GM21717 (cell line): ENCODE results near the gene ERC2.
A peak's percentile ranks its signal among the peaks of the same experiment; 100 is the strongest.

Experiments
- ATAC-seq: cut with Tn5 transposase; IDR thresholded peaks from one replicate; pipeline ENCODE4 v1.9.1; 2021; ENCODE audit warnings: mild to moderate bottlenecking, moderate library complexity; ENCODE audit not compliant: unreplicated experiment

ERC2 gene

GRCh38 chr3:55725681-55726500 is 742.4 kb downstream of the ERC2 start:
- no peak for ATAC-seq

GRCh38 chr3:55724821-55725220 is 743.4 kb downstream of the ERC2 start:
- ATAC-seq: peak; percentile 81

- ATAC-seq: no peak
Observed at GRCh38 chr3:55724407-55724784, 743.9 kb downstream of the ERC2 start.

- no peak for ATAC-seq
Observed at GRCh38 chr3:55723653-55724406, 744.4 kb downstream of the ERC2 start.

GRCh38 chr3:55721716-55722484 is 746.4 kb downstream of the ERC2 start:
- no peak for ATAC-seq

- ATAC-seq: no peak
Observed at GRCh38 chr3:55720614-55721013, 747.7 kb downstream of the ERC2 start.

- ATAC-seq: no peak
Observed at GRCh38 chr3:55719508-55719907, 748.8 kb downstream of the ERC2 start.

GRCh38 chr3:55719006-55719405 is 749.3 kb downstream of the ERC2 start:
- no peak for ATAC-seq

GRCh38 chr3:55718521-55718921 is 749.7 kb downstream of the ERC2 start:
- ATAC-seq: no peak

- ATAC-seq: no peak
Observed at GRCh38 chr3:55718074-55718473, 750.2 kb downstream of the ERC2 start.

GRCh38 chr3:55717481-55717880 is 750.8 kb downstream of the ERC2 start:
- ATAC-seq: no peak

GRCh38 chr3:55716611-55717225 is 751.5 kb downstream of the ERC2 start:
- ATAC-seq: no peak

- ATAC-seq: no peak
Observed at GRCh38 chr3:55716044-55716443, 752.2 kb downstream of the ERC2 start.

- no peak for ATAC-seq
Observed at GRCh38 chr3:55714057-55714456, 754.2 kb downstream of the ERC2 start.

GRCh38 chr3:55711646-55712045 is 756.6 kb downstream of the ERC2 start:
- no peak for ATAC-seq

- no peak for ATAC-seq
Observed at GRCh38 chr3:55709411-55710012, 758.8 kb downstream of the ERC2 start.

- ATAC-seq: no peak
Observed at GRCh38 chr3:55708921-55709320, 759.3 kb downstream of the ERC2 start.

GRCh38 chr3:55708242-55708641 is 760.0 kb downstream of the ERC2 start:
- ATAC-seq: no peak

- no peak for ATAC-seq
Observed at GRCh38 chr3:55704521-55704920, 763.7 kb downstream of the ERC2 start.

- no peak for ATAC-seq
Observed at GRCh38 chr3:55702822-55703221, 765.4 kb downstream of the ERC2 start.

- ATAC-seq: no peak
Observed at GRCh38 chr3:55701997-55702396, 766.3 kb downstream of the ERC2 start.
